ENCODE measurements around the gene LIPK.
"Not testable (repeated sequence)": the region's sequence is repeated elsewhere in the genome, so short reads cannot be mapped to it uniquely, and the experiment has no call there.

The LIPK gene, protein sequence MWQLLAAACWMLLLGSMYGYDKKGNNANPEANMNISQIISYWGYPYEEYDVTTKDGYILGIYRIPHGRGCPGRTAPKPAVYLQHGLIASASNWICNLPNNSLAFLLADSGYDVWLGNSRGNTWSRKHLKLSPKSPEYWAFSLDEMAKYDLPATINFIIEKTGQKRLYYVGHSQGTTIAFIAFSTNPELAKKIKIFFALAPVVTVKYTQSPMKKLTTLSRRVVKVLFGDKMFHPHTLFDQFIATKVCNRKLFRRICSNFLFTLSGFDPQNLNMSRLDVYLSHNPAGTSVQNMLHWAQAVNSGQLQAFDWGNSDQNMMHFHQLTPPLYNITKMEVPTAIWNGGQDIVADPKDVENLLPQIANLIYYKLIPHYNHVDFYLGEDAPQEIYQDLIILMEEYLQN

DNA sequence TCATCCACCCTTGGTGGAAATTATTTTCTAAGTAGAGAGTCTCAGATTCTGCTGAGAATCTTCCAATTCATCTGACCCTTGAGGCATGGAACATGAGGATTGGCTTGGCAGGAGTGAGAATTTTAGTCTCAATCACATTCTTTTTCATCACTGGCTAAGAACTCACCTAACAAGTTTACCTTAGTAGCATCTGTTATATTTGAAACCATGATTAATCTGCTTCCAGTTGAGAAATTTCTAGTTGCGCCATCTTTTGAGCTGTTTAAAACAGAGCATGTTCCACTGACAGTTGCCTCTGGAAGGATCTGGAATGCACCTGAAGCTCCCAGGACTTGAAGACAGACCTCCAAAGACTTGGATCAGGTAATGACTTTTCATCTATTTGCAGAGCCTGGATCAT, at the start of gene LIPK:
Gene LIPK (plus strand): TSS at position 292 of the 400 bp plus-strand sequence. CDS start 18,295 bp downstream, outside the sequence.
- no peak for DNase-seq

- DNase-seq: peak; percentile 20
These were observed 48.1 kb upstream of the LIPK start for GRCh38 chr10:88657901-88658300.

- no peak for DNase-seq
These were observed 46.1 kb upstream of the LIPK start for GRCh38 chr10:88659725-88660597.

- DNase-seq: no peak
These were observed 45.5 kb upstream of the LIPK start for GRCh38 chr10:88660598-88660884.

DNA sequence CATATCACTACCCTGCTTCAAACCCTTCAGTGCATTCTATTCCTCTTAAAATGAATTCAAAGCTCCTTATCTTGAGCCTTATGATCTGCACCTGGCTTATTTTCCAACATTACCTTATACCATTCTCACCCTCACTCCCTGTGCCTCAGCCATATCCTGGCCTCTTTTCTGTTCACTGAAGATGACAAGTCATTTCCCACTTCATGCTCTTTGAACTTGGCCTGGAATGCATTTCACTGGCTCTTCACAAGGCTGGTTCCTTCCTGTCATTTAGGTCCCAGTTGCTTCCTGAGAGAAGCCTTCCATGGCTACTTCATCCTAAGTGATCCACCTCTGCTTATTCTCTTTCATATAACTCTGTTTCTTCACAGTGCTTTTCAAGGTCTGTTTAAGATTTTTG, 45.0 kb upstream of the LIPK start:
- DNase-seq: no peak

- no peak for DNase-seq
These were observed 44.5 kb upstream of the LIPK start for GRCh38 chr10:88661577-88661976.

DNA sequence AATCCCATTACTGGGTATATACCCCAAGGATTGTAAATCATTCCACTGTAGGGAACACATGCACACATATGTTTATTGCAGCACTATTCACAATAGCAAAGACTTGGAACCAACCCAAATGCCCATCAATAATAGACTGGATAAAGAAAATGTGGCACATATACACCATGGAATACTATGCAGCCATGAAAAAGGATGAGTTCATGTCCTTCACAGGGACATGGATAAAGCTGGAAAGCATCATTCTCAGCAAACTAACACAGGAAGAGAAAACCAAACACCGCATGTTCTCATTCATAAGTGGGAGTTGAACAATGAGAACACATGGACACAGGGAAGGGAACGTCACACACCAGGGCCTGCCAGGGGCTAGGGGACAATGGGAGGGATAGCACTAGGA, 42.9 kb upstream of the LIPK start:
- DNase-seq: not testable (repeated sequence)

GRCh38 chr10:88664142-88664541, 41.9 kb upstream of the LIPK start, which contains the start of gene LIPF:
Gene LIPF, plus strand, starts transcription at chr10:88664442. Its CDS starts 2,856 bp downstream, at chr10:88667298.
- DNase-seq: no peak

- DNase-seq: no peak
These were observed 37.6 kb upstream of the LIPK start for GRCh38 chr10:88668465-88668864.

DNA sequence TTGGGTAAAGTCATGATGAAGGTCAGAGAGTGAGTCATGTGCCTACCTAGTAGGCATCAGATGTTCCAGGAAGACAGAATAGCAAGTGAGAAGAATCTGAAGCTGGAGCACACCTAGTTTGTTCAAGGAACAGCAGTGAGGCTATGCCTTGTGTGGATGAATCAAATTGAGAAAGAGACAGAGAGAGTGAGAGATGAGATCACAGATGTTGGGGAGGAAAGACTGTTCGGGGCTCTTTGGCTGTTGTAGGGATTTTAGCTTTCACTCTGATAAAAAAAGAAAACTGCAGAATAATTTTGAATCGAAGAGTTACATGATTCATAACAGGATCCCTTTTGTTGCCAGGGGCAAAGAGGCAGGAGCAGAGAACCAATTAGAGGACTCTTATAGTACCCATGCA, 35.6 kb upstream of the LIPK start:
- no peak for DNase-seq

GRCh38 chr10:88672041-88672440, 34.0 kb upstream of the LIPK start:
- DNase-seq: no peak

DNA sequence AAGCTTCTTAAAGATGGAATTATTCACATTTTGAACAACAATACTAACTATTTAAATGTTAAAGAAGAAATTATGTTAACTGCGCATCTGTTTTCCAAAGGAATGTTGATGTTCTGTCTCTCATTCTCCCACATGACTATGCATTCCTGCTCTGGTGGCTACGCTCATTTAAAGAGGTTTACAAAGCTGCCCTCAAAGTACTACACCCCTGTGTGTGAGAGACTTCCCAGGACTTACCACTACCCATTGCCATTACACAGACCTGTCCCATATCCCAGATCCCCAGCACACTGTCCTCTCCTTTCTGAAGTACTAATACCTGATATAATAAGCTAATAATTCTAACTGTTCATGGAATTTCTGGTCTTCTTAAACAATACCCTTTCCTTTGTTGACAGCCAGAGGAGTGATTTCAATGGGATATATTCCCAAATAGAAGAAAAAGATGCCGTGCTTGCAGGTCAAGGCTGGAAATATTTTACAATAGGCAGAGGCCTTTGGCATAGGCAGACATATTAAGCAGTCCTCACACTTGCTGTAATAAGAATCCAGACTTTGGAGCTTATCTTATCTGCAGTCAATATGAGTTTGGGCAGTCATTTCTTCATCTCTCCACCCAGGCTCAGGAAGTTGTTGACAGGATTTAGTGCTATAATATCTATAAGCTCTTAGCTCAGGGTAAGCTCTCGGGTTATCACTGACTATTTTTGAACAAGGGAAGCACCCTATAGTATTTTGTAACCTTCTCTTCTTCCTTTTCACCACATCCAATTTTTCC, 29.6 kb upstream of the LIPK start:
- no peak for DNase-seq

- no peak for DNase-seq
These were observed 25.1 kb upstream of the LIPK start for GRCh38 chr10:88680958-88681357.

- no peak for DNase-seq
These were observed 23.6 kb upstream of the LIPK start for GRCh38 chr10:88682491-88682890.

DNA sequence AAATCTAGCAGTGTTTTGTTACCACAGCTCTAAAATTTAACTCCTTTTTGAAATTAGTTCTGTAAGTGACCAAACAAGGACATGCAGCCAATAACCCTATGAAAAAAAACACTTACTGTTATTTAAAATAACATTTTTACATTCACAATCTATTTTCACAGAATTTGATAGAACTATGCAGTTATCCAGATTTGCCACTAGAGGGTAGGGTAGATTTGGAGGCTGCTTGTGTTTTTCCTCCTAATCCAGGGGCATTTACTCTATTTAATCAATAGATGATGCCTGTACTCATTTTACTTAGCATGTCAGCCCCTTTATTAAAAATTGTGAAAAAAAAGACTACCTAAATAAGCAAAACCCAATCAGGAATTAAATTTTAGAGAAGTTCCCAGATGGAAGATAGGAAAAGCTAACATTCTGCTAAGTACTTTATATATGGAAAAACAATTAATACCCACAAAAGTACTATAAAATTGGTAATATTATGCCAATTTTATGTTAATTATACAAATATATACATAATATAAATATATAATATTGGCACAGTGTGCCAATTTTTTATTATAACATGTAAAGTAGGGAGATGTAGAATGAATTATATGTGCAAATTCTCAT, 18.1 kb upstream of the LIPK start:
- DNase-seq: no peak

DNA sequence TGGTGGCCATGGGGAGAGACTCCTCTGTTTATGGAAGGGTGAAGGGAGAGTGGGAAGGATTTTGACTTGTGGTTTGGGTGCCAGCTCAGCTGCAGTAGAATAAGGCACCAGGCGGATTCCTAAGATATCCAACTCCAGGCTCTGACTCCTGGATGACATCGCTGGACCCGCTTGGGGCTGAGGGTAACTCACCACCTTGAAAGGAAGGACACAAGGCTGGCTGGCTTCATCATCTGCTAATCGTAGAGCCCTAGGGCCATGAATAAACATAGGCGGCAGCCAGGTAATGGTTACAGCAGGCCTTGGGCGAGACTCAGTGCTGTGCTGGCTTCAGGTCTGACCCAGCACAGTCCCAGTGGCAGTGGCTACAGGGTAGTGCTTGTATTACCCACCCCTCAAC, 16.7 kb upstream of the LIPK start:
- DNase-seq: no peak

GRCh38 chr10:88693392-88694020, 12.5 kb upstream of the LIPK start:
- DNase-seq: no peak

GRCh38 chr10:88702848-88703597, 3.0 kb upstream of the LIPK start:
- DNase-seq: no peak

DNA sequence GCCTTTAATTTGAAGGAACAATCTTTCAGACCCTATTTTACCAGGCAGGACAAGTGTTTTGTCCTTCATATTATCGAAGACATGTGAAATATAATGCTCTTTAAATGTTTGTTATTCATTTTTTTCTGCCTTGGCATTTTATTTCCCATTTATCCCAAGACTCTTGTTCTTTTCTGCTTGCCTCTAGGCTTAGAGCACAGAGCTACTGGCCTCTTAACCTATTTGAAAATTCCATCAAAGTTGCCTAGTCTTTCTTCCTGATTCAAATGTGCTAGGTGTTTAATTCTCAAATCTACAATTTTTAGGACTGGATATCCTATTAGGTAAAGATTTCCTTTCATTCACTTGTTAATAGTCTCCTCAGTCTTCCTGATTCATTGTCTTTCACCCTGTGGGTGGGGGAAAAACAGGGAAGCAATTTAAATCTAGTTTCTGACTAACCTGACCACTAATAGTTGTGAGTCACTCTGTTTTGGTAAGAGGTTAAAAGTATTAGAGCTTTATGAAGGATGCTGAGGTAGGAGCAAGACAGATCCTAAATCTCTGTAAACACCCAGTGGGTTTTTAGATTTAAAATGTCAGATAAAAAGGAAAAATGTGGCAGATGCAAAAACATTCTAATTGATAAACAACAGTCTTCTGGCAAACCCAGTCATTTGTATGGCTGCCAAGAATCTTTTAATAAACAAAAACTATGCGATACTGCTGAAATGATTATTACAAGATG, 1.5 kb downstream of the LIPK start:
- no peak for DNase-seq

GRCh38 chr10:88709361-88709760, 3.3 kb downstream of the LIPK start:
- DNase-seq: not testable (repeated sequence)

- DNase-seq: no peak
These were observed 9.5 kb downstream of the LIPK start for GRCh38 chr10:88715517-88715916.

All from T1000 (cell line).